Esophagus muscularis mucosa (tissue), 3 donors: ENCODE measurements around the gene NFIB.

Experiments
- POLR2A ChIP-seq: fragments of 450-650 bp; IDR thresholded peaks from one replicate; pipeline ENCODE4 v1.6.1; 2017; ENCODE audit warnings: antibody characterized with exemption, moderate library complexity, mild to moderate bottlenecking, low read depth
- POLR2AphosphoS5 ChIP-seq, 2 donors: sonication (generic); formaldehyde crosslinking; IDR thresholded peaks; one replicate each; pipeline ENCODE4 v1.6.1; 2017; ENCODE audit warnings: antibody characterized with exemption in 2 of 2
- TF ChIP-seq, protein P1 (sequence below), 3 experiments: fragments of 200-600 bp in 2 of 3; fragments of 450-650 bp in 1 of 3; sonication (generic) in 2 of 3; IDR thresholded peaks; one replicate each; pipeline ENCODE4 v1.5.1; 2017 to 2019; ENCODE audit warnings: antibody characterized with exemption in 3 of 3, mild to moderate bottlenecking in 2 of 3, moderate library complexity in 1 of 3

DNA sequence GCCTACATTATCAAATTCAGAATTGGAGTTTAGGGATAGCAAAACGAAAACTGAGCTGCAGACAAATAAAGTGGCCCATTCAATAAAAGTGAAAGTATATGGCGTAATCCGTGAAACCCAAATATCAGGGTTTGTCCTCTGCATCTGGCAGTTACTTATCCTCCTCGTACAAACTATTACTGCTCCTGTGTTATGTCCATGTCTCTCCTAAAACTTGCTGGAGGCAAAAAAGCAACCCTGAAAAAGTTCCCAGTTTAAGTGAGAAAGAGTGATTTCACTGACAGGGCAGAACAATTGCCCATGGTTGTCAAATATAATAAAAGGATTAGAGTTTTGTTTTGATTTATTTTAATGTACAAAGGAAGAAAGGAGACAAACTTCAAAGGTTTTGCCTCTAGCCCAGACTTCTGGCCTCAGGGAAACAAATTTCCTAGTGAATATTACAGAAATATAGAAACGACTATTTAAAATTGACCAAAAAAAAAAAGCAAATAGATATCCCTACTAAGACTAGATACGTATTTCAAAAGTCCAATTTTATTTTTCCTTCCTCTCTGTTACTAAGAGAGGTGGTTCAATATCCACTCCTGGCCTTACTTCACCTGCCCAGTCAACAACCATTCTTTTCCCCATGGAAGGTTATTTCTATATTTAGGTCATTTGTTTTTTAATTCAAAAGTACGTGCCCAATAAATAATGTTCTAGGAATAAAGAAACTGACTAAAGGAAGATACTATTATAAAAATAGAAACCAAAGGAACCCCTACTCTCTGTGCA lies 50.0 kb downstream of the NFIB start:
- TF ChIP-seq POLR2AphosphoS5 (IDR thresholded peaks at IDR 0.05) (no peak), POLR2A (no peak)
- TF ChIP-seq, protein P1, sequence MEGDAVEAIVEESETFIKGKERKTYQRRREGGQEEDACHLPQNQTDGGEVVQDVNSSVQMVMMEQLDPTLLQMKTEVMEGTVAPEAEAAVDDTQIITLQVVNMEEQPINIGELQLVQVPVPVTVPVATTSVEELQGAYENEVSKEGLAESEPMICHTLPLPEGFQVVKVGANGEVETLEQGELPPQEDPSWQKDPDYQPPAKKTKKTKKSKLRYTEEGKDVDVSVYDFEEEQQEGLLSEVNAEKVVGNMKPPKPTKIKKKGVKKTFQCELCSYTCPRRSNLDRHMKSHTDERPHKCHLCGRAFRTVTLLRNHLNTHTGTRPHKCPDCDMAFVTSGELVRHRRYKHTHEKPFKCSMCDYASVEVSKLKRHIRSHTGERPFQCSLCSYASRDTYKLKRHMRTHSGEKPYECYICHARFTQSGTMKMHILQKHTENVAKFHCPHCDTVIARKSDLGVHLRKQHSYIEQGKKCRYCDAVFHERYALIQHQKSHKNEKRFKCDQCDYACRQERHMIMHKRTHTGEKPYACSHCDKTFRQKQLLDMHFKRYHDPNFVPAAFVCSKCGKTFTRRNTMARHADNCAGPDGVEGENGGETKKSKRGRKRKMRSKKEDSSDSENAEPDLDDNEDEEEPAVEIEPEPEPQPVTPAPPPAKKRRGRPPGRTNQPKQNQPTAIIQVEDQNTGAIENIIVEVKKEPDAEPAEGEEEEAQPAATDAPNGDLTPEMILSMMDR (IDR thresholded peaks at IDR 0.05) = no peak
